ENCODE measurements around the gene GALNT1.

DNA sequence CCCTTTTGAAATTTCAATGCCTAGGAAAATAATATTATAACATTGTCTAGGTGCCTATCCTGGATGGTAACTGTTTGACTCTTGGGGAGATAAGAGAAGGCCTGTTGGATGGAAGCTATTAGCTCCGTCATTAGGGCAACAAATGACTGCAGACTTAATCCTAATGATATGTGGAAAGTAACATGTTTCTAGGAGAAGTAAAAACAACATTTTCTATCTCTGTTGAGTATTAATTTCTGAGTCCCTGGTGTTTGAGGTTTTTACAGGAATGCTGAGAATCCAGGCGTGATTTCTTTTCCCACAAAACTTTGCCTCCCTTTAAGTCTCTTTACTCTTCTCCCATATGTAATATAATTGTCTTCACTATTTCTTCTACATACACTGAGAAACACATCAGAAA lies 159.1 kb downstream of the GALNT1 start:
- TF ChIP-seq, protein P1, sequence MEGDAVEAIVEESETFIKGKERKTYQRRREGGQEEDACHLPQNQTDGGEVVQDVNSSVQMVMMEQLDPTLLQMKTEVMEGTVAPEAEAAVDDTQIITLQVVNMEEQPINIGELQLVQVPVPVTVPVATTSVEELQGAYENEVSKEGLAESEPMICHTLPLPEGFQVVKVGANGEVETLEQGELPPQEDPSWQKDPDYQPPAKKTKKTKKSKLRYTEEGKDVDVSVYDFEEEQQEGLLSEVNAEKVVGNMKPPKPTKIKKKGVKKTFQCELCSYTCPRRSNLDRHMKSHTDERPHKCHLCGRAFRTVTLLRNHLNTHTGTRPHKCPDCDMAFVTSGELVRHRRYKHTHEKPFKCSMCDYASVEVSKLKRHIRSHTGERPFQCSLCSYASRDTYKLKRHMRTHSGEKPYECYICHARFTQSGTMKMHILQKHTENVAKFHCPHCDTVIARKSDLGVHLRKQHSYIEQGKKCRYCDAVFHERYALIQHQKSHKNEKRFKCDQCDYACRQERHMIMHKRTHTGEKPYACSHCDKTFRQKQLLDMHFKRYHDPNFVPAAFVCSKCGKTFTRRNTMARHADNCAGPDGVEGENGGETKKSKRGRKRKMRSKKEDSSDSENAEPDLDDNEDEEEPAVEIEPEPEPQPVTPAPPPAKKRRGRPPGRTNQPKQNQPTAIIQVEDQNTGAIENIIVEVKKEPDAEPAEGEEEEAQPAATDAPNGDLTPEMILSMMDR (IDR thresholded peaks at IDR 0.05; ENCODE audit: low read depth, low read length) = no peak
- TF ChIP-seq POLR2A (IDR thresholded peaks at IDR 0.05; ENCODE audit: extremely low read depth, insufficient read length) = no peak
